Activated CD8-positive, alpha-beta memory T cell treated with anti-CD3 and anti-CD28 coated beads for 48 hours (primary cell): ENCODE data around the gene TMEM233.

Experiments
- DNase-seq, 3 experiments: peaks; one replicate each; pipeline ENCODE4 v3.0.0-alpha.2; 2020; ENCODE audit warnings: low read depth in 2 of 3, low spot score in 2 of 3

Gene TMEM233

DNA sequence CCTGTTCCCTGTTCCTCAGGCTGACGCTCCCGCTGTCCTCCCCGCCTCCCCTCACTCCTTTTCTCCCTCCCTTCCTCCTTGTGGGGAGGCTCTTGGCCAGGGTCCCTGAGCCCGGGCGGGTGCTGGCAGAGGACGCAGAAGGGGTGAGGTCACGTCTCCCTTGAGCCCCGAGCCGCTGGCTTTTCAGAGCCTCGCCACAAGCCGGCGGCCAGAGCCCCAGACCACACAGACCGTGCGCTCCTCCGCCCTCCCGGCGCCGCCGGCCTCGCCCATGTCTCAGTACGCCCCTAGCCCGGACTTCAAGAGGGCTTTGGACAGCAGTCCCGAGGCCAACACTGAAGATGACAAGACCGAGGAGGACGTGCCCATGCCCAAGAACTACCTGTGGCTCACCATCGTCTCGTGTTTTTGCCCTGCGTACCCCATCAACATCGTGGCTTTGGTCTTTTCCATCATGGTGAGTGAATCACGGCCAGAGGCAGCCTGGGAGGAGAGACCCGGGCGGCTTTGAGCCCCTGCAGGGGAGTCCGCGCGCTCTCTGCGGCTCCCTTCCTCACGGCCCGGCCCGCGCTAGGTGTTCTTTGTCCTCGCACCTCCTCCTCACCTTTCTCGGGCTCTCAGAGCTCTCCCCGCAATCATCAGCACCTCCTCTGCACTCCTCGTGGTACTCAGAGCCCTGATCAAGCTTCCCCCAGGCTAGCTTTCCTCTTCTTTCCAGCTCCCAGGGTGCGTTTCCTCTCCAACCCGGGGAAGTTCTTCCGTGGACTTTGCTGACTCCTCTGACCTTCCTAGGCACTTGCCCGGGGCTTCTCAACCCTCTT, at the start of gene TMEM233:
Gene TMEM233 (plus strand): TSS at position 197 of the 821 bp plus-strand sequence. CDS start 75 bp downstream, at position 272.
- DNase-seq: no peak

DNA sequence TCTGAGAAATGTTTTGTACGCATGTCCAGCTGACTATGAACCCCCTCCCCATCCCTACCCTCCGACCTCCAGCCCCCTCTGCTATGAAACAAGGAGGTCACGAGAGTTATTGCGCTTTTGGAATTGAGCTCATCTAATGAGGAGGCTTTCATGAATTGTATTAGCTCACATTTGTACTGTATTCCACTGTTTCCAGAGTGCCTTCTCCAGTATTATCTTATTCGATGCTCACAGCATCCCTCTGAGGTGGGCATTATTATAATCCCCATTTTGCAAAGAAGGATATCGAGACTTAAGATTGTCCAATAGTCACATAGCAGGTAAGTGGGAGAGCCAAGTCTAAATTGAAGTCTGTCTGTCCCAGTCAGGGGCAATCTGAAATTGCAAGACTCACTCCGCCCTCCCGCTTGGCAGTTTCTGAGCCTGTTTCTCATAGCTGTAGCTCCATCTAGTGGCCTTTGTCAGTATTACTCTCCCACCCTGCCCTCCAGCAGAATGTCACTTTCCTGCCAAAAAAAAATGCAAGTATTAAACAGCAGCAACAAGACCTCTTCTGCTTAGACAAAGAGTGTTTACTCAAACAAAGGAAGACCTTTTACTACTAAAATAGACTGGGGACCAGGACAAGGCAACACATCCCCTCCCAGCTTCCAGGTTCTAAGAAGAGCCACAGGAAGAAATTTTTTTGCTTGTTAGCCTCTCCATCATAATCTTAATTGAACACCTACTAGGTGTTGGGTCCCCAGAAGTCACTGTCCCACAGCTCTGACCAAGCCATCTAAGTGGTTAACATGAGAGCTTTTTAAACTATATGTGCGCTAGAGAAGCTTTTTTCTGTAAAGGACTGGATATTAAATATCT, 48.6 kb upstream of the TMEM233 start:
- peak; percentile 11 to 25 (median 18) for DNase-seq

GRCh38 chr12:119546340-119546739, 47.2 kb upstream of the TMEM233 start:
- DNase-seq: no peak

- no peak for DNase-seq
Measured at GRCh38 chr12:119547001-119547400, 46.6 kb upstream of the TMEM233 start.

- no peak for DNase-seq
Measured at GRCh38 chr12:119556854-119557253, 36.7 kb upstream of the TMEM233 start.

- no peak for DNase-seq
Measured at GRCh38 chr12:119565404-119565803, 28.2 kb upstream of the TMEM233 start.

- no peak for DNase-seq
Measured at GRCh38 chr12:119570771-119571170, 22.8 kb upstream of the TMEM233 start.

DNA sequence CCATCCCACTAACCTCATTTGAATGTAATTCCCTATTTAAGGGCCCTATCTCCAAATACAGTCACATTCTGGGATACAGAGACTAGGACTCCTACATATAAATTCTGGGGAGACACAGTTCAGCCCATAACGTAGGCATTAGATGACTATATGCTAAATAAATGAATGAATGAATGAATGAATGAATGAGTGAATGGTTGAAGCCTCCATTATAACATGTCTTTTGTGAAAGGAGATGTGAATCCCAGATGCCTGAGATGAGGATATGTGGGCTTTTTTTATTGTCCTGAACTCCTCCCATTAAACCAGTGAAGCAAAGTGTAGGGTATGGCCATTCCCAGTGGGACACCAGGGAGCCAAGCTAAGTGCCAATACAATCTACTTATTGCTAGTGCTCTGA, 20.5 kb upstream of the TMEM233 start:
- no peak for DNase-seq

DNA sequence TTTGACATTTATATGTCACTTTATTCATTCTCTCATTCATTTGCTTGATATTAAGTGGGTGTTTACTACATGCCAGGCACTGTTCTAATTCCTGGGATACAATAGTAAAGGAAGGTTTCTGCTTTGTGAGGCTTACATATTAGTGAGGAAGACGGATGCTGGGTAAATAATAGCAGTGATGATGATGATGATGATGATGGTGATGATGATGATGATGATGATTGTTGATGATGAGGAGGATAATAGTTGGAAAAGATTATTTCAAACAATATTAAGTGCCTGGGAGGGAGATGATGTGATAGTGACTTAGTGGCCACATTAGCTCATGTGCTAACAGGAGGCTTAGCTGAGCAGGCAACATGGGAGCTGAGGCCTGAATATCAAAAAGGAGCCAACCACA, 19.3 kb upstream of the TMEM233 start:
- no peak for DNase-seq

- DNase-seq: no peak
Measured at GRCh38 chr12:119576118-119576810, 17.3 kb upstream of the TMEM233 start.

GRCh38 chr12:119576915-119577314, 16.7 kb upstream of the TMEM233 start:
- no peak for DNase-seq

DNA sequence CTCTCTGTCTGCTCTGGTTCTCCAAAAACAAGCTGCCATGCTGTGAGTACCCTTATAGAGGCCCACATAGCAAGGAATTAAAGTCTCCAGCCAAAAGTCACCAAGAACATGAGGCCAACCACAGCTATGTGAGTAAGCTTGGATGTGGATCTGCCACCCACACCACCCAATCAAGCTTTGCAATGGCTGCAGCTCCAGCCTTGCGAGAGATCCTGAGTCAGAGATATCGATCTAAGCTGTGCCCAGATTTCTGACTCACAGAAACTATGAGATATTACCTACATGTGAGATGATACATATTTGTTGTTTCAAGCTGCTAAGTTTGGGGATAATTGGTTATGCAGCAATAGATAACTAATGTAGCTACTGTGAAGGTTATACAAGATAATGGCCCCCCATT, 15.5 kb upstream of the TMEM233 start:
- DNase-seq: no peak

DNA sequence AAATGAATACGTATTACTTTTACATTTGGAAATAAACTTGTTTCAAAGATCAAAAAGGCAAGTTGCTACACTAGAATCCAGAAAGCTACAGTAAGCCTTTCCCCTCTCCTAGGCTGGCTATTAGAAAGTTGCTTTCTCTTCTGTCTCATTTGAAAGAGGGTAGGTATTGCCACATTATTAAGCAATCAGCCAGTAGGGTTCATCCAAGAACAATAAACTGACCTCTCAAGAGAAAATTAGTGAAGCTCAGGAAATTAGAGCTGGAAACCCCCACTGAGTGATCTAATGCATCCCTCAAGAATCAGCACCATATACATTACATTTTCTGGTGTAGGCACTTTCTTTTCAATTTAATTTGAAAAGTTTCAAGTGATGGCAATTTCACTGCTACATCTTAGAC, 4.5 kb upstream of the TMEM233 start:
- no peak for DNase-seq

GRCh38 chr12:119589634-119590033, 3.9 kb upstream of the TMEM233 start:
- DNase-seq: no peak

DNA sequence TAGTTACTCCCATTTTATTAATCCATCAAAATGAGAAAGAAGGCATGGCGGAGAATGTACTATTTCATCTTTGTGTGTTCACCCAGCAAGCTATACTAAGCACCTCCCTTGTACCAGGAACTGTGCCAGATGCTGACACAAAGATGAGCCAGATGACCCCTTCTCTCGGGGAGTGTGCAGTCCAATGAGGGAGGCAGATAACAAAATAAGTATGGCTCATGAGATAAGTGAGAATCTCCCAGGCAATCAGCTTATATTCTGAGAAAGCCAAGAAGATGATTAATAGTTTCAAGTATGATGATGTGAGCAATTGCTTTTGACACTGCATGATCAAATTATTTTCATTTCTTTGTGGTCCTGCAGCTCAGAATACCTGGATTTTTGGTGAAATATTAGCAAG, 1.3 kb upstream of the TMEM233 start:
- no peak for DNase-seq

DNA sequence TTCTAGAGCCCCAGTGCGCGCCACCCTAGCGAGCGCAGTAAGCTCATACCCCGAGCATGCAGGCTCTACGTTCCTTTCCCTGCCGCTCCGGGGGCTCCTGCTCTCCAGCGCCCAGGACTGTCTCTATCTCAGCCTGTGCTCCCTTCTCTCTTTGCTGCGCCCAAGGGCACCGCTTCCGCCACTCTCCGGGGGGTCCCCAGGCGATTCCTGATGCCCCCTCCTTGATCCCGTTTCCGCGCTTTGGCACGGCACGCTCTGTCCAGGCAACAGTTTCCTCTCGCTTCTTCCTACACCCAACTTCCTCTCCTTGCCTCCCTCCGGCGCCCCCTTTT, 791 bp downstream of the TMEM233 start:
- DNase-seq: no peak

- DNase-seq: no peak
Measured at GRCh38 chr12:119594772-119595445, 1.3 kb downstream of the TMEM233 start.

DNA sequence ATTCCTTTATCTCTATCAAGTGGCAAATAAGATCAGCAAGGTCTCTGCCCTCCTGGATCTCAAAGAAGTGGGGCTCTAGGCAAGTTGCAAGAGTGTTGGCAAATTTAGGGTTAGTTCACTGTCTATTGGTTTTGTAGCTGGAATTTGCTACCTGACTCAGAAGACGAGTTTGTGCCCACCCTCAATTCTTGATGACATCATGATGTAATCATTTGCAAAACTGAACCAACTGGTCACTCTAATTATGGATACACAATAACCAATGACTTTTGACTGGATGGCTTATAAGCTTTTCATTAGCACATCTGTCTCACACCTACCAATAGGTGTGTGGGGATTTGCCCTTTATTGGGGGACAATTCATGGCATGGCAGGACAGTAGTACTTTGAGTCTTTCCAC, 4.6 kb downstream of the TMEM233 start:
- DNase-seq: no peak

DNA sequence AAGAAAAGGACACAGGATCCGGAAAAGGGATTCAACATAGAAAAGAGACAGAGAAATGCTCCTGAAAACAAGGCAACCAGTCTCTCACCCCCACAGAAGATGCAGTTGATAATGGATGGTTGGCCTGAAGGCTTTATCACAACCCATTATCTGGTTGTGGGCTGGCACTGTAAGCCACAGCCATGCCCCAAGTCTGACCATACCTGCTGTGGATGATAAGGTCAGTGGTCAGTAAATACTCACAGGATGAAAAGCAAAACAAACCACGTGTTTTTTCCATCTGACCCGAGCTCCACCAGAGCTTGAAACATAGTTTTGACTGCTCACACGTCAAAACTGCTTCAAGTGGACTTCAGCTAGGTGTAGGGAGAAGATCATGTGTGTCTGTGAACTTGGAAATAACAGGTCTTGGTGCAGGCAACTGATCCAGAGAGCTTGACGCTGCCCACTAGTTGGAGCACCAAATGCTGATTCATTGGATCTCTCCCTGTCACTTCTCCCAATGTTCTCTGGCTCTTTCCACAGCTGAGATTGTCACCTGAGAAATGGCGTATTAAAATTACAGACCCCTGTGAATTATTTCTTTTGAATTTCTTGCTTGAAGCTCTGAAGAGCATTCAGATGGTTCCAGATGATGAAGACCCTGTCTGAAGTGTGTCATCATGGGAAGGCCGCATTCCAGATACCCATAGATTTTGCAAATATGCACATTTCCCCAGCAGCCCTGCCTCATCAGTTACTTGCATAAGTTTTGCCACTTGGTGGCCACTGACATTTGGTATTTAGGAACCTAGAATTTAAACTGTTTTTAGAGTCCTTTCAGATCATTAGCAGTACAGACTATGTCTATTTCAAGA, 8.5 kb downstream of the TMEM233 start:
- DNase-seq: no peak

DNA sequence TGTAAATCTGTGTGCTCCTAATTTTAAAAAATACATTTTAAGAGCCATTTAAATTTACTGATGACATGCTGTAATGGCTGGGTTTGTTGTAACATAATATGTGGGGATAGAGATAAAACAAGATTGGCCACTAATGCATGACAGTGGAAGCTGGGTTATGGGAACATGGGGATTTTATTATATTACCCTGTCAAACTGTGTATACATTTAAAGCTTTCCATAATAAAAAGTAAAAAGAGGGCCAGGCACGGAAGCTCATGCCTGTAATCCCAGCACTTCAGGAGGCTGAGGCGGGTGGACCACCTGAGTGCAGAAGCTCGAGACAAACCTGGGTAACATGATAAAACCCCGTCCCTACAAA, 9.1 kb downstream of the TMEM233 start:
- no peak for DNase-seq
